ENCODE data around the gene POPDC2. TPM values are rescaled to one million over a fixed set of nuclear protein-coding genes. Genes with fewer than 3 reads are reported as not detected.
A peak's percentile ranks its signal among the peaks of the same experiment; 100 is the strongest.

POPDC2 gene
- total RNA-seq, 1 donor from 2014 or later = 0.94 TPM

DNA sequence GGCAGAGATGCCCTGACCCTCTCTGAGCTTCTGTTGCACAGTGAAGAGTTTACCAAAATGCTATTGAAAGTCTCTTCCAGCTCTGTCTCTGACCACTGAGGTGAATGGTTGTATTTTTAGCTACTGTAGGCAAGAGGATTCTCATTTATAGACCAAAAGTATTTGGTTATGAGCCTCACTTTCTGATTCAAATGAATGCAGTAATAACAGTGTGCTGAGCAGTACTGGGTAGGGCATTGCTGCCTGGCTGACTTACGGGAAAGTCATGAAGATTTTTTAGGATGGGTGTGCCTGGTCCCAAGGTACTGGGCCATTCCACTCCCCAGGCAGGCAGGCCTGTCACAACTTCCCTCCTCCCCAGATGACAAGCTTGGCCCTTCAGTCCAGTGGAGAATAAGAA lies 47.2 kb downstream of the POPDC2 start:
- Mint-ChIP-seq H3K36me3 (ENCODE audit: low read depth) (no peaks in the 10 kb centered on the region), H3K9me3 (no peaks in the 10 kb centered on the region), H3K4me1 (ENCODE audit: low read depth) (no peaks in the 10 kb centered on the region), H3K4me3 (ENCODE audit: low read depth) (no peak overlapping the region), H3K27me3 (ENCODE audit: low read depth) (peaks cover 21% of the 10 kb centered on the region), H3K27ac (no peak overlapping the region)
- no peak for DNase-seq (ENCODE audit: low spot score)
- intact Hi-C loops (cut with micrococcal nuclease) = no loop called here

DNA sequence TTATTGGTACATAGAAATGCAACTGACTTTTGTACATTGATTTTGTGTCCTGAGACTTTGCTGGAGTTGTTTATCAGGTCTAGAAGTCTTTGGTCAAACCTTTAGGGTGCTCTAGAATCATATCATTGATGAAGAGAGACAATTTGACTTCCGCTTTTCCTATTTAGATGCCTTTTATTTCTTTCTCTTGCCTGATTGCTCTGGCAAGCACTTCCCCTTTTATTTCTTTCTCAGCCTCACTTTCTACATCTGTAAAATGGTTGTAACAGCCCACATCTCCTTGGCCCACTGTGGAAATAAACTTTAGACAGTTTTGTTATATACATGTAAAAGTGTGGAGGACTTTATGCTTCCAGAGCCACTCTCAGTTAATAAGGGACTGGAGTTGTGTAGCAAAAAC lies 48.7 kb downstream of the POPDC2 start:
- Mint-ChIP-seq H3K27me3 (ENCODE audit: low read depth) (peaks cover 27% of the 10 kb centered on the region), H3K9me3 (no peaks in the 10 kb centered on the region), H3K4me3 (ENCODE audit: low read depth) (no peak overlapping the region), H3K27ac (no peak overlapping the region), H3K36me3 (ENCODE audit: low read depth) (no peaks in the 10 kb centered on the region), H3K4me1 (ENCODE audit: low read depth) (no peaks in the 10 kb centered on the region)
- intact Hi-C loops (cut with micrococcal nuclease) = no loop called here
- DNase-seq (ENCODE audit: low spot score) = no peak

DNA sequence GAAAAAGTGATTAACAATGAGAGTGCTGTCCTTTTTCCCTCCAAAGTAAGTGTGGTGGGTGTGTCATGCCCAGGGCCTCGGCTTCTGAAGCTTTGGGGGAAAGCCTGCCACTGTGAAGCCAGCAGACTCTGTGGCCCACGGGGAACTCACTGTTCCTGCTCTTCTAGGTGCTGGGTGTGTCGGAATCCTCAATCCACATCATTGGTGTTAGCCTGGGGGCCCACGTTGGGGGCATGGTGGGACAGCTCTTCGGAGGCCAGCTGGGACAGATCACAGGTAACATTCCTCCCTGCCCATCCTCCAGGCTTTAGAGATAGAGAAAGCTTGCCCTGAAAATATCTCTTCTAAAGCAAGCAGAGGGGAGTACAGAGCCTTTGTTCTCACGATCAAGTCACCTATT lies 51.1 kb downstream of the POPDC2 start:
- no peak for DNase-seq (ENCODE audit: low spot score)
- H3K36me3 Mint-ChIP-seq (ENCODE audit: low read depth) = no peaks in the 10 kb centered on the region
- no peak overlapping the region for H3K4me3 Mint-ChIP-seq (ENCODE audit: low read depth)
- peaks cover 25% of the 10 kb centered on the region for H3K27me3 Mint-ChIP-seq (ENCODE audit: low read depth)
- no peak overlapping the region for H3K27ac Mint-ChIP-seq
- peaks cover 6% of the 10 kb centered on the region for H3K4me1 Mint-ChIP-seq (ENCODE audit: low read depth)
- H3K9me3 Mint-ChIP-seq = no peaks in the 10 kb centered on the region
- intact Hi-C loops (cut with micrococcal nuclease) = no loop called here

DNA sequence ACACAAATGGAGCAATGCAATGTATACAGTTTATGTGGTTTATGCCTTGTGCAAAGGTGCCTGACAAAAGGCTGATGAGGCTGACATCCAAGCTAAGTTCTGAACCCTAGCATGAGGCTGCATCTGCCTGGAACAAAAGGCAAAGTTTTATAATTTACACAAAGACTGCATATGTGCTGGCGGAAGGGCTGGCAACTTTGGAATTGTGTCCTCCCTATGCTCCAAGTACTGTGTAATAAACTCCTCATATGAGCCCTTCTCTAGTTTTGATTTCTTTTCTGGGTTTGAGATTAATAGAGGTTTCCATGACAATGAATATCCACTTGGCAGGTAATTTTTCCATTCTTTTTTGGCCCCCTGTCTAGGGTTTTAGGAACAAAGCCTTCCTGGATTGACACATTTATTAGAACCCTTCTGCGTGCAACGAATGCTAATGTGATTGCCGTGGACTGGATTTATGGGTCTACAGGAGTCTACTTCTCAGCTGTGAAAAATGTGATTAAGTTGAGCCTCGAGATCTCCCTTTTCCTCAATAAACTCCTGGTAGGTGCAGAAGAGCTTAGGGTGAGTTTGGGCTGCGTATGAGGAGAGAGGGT lies 51.9 kb downstream of the POPDC2 start:
- no peak overlapping the region for H3K27ac Mint-ChIP-seq

DNA sequence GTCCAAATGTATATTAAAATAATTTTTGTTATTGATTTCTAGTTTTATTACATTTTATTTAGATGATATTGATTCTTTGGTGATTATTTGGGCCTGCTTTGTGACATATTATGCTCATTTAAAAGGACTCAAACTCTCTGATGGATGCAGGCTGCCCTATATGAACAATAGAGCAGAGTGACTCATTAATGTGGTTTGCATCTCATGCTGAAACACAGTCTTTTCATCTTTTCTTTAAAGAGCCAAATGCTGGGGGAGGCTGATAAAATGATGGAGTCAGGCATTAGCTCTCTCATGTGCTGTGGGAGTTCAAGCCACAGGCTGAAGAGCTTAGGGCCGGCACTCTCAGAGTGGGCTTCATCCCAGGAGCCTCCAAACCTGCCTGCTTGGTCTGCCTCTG lies 55.5 kb downstream of the POPDC2 start:
- Mint-ChIP-seq H3K9me3 (no peaks in the 10 kb centered on the region), H3K27me3 (ENCODE audit: low read depth) (peaks cover 16% of the 10 kb centered on the region), H3K27ac (no peak overlapping the region), H3K4me3 (ENCODE audit: low read depth) (no peak overlapping the region), H3K36me3 (ENCODE audit: low read depth) (no peaks in the 10 kb centered on the region), H3K4me1 (ENCODE audit: low read depth) (peaks cover 13% of the 10 kb centered on the region)
- no peak for DNase-seq (ENCODE audit: low spot score)
- intact Hi-C loops (cut with micrococcal nuclease) = no loop called here

More for the DNA sequence above, 51.9 kb downstream of the POPDC2 start:
- Mint-ChIP-seq H3K4me3 (ENCODE audit: low read depth) (no peak overlapping the region), H3K9me3 (no peaks in the 10 kb centered on the region), H3K4me1 (ENCODE audit: low read depth) (peaks cover 9% of the 10 kb centered on the region), H3K27me3 (ENCODE audit: low read depth) (peaks cover 25% of the 10 kb centered on the region), H3K36me3 (ENCODE audit: low read depth) (no peaks in the 10 kb centered on the region)
- intact Hi-C loops (cut with micrococcal nuclease) = no loop called here
- DNase-seq (ENCODE audit: low spot score) = no peak

DNA sequence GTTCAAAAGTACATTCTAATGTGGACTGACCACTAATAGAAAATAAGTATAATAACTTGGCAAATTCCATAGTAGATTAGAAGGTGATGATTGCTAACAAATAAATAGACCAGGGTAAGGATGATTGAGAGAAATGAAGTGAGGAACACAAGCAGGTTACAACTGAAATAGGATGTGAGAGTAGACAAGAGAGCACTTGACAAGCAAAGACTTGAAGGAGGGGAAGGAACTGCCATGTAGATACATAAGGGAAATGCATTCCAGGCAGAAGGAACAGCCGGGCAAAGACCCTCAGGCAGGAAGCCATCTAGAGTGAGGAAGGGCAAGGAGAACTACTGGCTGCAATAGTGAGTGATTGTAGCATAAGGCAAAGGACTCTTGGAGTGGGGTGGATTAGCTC lies 57.7 kb downstream of the POPDC2 start:
- Mint-ChIP-seq H3K9me3 (no peaks in the 10 kb centered on the region), H3K4me1 (ENCODE audit: low read depth) (peaks cover 18% of the 10 kb centered on the region), H3K4me3 (ENCODE audit: low read depth) (no peak overlapping the region), H3K36me3 (ENCODE audit: low read depth) (no peaks in the 10 kb centered on the region), H3K27me3 (ENCODE audit: low read depth) (peaks cover 4% of the 10 kb centered on the region), H3K27ac (no peak overlapping the region)
- intact Hi-C loops (cut with micrococcal nuclease) = no loop called here
- no peak for DNase-seq (ENCODE audit: low spot score)

DNA sequence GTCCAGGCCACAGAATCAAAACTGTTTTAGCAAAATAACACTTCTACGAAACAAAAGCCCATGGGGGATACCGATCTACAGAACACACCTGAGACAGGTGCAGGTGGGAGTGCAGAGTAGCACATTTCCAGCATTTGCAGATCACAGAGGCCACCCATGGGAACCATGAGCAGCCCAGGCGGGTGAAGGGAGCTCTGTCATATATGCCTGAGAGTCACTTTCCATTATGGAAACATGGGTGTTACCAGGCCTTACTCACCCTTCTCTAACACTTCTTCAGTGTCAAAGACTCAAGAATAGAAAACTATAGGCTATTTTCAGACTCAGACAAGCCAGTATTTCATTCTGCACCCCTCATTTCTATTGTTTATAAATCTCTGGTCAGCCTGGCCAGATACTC lies 59.2 kb downstream of the POPDC2 start:
- no peak overlapping the region for H3K27ac Mint-ChIP-seq
- no peak overlapping the region for H3K4me3 Mint-ChIP-seq (ENCODE audit: low read depth)

DNA sequence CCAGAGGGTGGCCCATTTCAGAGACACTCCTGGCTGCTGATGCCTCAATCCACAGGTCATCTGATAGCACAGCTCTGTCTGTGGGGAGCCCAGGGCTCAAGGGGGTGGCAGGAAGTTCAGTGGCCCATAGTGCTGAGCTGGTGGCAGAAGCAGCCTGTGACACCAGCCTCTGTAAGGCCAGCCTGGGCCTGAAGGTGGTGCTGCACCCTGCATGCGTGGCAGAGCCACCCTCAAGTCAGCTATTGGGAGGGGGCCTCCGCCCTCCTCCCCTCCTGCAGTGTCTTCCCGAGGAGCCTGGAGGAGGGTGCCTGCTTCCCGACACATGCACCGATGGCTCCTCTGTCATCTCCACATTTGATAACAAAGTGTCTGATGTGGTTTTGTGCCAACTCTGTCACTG lies 59.7 kb downstream of the POPDC2 start:
- peaks cover 25% of the 10 kb centered on the region for H3K4me1 Mint-ChIP-seq (ENCODE audit: low read depth)
- H3K9me3 Mint-ChIP-seq = no peaks in the 10 kb centered on the region
- no peaks in the 10 kb centered on the region for H3K27me3 Mint-ChIP-seq (ENCODE audit: low read depth)
- H3K36me3 Mint-ChIP-seq (ENCODE audit: low read depth) = no peaks in the 10 kb centered on the region
- DNase-seq (ENCODE audit: low spot score) = peak; percentile 14
- H3K27ac Mint-ChIP-seq = no peak overlapping the region
- intact Hi-C loops (cut with micrococcal nuclease) = no loop called here
- no peak overlapping the region for H3K4me3 Mint-ChIP-seq (ENCODE audit: low read depth)

More for the DNA sequence above, 59.2 kb downstream of the POPDC2 start:
- Mint-ChIP-seq H3K9me3 (no peaks in the 10 kb centered on the region), H3K36me3 (ENCODE audit: low read depth) (no peaks in the 10 kb centered on the region), H3K4me1 (ENCODE audit: low read depth) (peaks cover 21% of the 10 kb centered on the region), H3K27me3 (ENCODE audit: low read depth) (no peaks in the 10 kb centered on the region)
- intact Hi-C loops (cut with micrococcal nuclease) = no loop called here
- DNase-seq (ENCODE audit: low spot score) = no peak

DNA sequence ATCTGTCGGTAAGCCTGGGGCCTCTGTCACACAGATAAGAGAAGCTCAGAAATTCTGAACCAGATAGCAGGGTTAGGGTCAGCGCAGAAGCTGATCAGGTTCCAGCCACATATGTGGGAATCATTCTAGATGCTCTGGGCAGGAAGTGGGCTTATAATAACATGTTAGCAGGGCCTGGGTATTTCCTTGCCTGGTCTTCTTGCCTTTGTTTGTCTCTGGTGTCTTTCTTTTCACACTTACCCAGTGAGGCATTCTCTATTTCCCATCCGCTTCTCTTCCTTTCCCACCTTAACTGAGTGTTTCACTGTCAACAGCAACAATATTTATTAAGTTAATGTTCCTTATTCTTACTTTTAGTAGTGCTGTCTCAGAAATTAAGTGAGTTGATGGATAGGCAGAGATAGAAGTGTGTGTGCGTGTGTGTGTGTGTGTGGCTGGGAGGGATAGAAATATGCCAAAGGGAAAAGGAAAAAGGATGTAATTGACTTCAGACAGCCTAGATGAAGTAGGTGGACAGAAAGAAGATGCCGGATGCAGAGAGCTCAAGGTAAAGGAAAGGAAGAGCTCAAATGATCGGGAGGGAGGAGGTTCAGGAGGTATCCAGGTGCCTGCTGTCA lies 60.7 kb downstream of the POPDC2 start:
- intact Hi-C loops (cut with micrococcal nuclease) = no loop called here
- no peaks in the 10 kb centered on the region for H3K36me3 Mint-ChIP-seq (ENCODE audit: low read depth)
- no peak overlapping the region for H3K4me3 Mint-ChIP-seq (ENCODE audit: low read depth)
- H3K4me1 Mint-ChIP-seq (ENCODE audit: low read depth) = peaks cover 20% of the 10 kb centered on the region
- no peaks in the 10 kb centered on the region for H3K9me3 Mint-ChIP-seq
- H3K27me3 Mint-ChIP-seq (ENCODE audit: low read depth) = no peaks in the 10 kb centered on the region
- no peak overlapping the region for H3K27ac Mint-ChIP-seq
- DNase-seq (ENCODE audit: low spot score) = no peak

DNA sequence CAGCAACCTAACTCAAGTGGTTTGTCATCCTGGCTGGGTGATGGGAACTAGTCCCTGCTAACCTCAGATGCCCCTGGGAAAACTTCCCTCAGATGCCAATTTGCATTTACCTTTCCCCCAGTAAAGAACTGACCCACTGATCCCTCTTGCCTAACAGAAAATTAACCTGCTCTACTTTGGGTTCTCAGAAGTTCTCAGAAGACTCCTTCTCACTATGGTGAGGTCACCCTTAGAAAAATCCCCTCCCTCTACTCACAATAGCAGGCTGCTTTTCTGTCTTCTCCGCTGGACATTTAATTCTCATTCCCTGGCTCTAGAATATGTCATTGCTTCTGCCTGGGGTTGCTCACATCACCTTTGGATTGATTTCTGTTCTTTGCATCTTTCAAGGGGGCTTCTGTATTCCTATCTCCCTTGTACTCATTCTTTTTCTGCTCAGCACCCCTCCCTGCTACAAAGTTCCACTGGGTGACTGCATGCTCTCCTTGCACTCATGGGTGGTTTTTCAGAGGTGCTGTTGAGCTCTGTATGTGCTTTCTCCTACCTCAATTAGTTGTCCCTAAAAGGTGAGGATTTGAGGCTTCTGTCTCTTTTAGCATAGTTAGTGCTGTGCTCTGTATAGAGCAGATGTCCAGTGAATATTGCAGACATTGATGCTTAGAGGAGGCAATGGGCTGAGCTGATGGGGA lies 61.8 kb downstream of the POPDC2 start:
- intact Hi-C loops (cut with micrococcal nuclease) = no loop called here
- DNase-seq (ENCODE audit: low spot score) = no peak
- H3K36me3 Mint-ChIP-seq (ENCODE audit: low read depth) = no peaks in the 10 kb centered on the region
- H3K9me3 Mint-ChIP-seq = no peaks in the 10 kb centered on the region
- peaks cover 17% of the 10 kb centered on the region for H3K4me1 Mint-ChIP-seq (ENCODE audit: low read depth)
- H3K4me3 Mint-ChIP-seq (ENCODE audit: low read depth) = no peak overlapping the region
- no peak overlapping the region for H3K27ac Mint-ChIP-seq
- H3K27me3 Mint-ChIP-seq (ENCODE audit: low read depth) = no peaks in the 10 kb centered on the region

DNA sequence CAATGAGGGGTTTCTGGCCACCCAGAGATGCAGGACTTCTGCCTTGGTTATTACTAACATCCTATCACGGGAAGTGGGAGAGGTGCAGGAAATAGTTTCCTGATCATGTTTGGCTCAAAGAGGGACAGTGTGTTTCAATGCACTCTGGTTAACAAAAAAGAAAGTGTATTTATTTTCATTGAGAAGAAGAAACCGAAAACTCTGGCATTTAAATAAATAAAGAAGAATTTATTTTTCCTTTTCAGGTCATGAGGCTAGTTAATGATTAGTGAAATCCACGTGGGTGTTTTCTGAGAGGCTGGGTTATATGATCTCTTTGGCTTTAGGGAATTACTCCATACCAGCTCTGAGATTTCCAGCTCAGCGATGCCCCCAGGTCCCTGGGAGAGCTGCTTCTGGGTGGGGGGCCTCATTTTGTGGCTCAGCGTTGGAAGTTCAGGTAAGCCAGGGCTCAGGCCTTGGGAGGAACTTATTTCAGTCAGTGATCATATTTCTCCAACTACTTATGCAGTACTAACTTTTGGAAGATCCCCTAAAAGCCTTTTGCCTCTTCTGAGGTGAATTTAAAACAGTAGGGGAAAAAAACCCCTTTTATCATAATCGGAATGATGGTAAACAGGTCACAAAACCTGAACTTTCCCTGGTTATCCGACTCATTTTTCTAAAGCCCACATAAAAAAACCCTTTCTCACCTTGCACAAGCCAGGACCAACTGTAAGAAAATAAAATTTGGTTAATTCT lies 62.7 kb downstream of the POPDC2 start, which contains the start of gene PLA1A:
PLA1A (plus strand) TSS at position 338 of the 741 bp plus-strand sequence; CDS start at position 367, 29 bp downstream.
- H3K36me3 Mint-ChIP-seq (ENCODE audit: low read depth) = no peaks in the 10 kb centered on the region
- H3K4me3 Mint-ChIP-seq (ENCODE audit: low read depth) = no peak within 1 kb of the TSS
- H3K27ac Mint-ChIP-seq = no peak within 1 kb of the TSS
- H3K27me3 Mint-ChIP-seq (ENCODE audit: low read depth) = peaks cover 4% of the 10 kb centered on the region
- DNase-seq (ENCODE audit: low spot score) = no peak
- peaks cover 17% of the 10 kb centered on the region for H3K4me1 Mint-ChIP-seq (ENCODE audit: low read depth)
- H3K9me3 Mint-ChIP-seq = no peaks in the 10 kb centered on the region
- intact Hi-C loops (cut with micrococcal nuclease) = no loop called here

DNA sequence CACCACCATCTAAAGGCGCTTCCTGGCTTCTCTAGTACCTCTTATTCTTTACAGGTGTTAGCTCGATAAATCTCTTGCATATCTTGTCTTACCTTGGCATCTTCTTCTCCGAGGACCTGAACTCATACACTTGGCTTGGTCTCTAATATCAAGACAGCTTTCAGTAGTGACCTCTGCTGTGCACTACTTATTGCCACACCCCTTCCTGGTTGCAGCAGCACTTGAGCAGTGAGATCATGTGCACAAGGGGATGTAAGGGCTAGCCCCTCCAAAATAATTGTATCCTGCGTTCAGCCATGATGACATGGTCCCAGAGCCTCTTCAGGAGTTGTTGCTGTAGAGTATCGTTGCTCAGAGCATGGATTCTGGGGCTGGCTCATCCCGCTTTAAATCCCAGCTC lies 64.0 kb downstream of the POPDC2 start:
- peaks cover 17% of the 10 kb centered on the region for H3K4me1 Mint-ChIP-seq (ENCODE audit: low read depth)
- intact Hi-C loops (cut with micrococcal nuclease) = no loop called here
- H3K27ac Mint-ChIP-seq = no peak overlapping the region
- no peaks in the 10 kb centered on the region for H3K9me3 Mint-ChIP-seq
- no peaks in the 10 kb centered on the region for H3K36me3 Mint-ChIP-seq (ENCODE audit: low read depth)
- H3K27me3 Mint-ChIP-seq (ENCODE audit: low read depth) = peaks cover 7% of the 10 kb centered on the region
- DNase-seq (ENCODE audit: low spot score) = no peak
- H3K4me3 Mint-ChIP-seq (ENCODE audit: low read depth) = no peak overlapping the region

Data from activated T-helper 2 cell treated with anti-CD3 and anti-CD28 coated beads, Interferon-gamma antibody, Interleukin-2, Interleukin-4, amounts not matched to agents 10 μg/mL and 5 μg/mL and 100 μg/mL, durations not matched to agents 14 hours and 24 hours and 36 hours (primary cell).